Osteocyte (in vitro differentiated cells): ENCODE data around the gene DOK6. TPM values are rescaled to one million over a fixed set of nuclear protein-coding genes. Genes with fewer than 3 reads are reported as not detected.

ENCODE experiments used
- DNase-seq: peaks from one replicate; pipeline ENCODE4 v3.0.0; 2021; ENCODE audit warnings: mixed read lengths; ENCODE audit not compliant: unreplicated experiment; ENCODE audit errors: extremely low spot score
- H3K27ac Mint-ChIP-seq: one replicate; pipeline ENCODE4 v1.8.0; 2021; ENCODE audit warnings: mild to moderate bottlenecking, mixed read lengths; ENCODE audit not compliant: unreplicated experiment
- H3K27me3 Mint-ChIP-seq: one replicate; pipeline ENCODE4 v1.8.0; 2021; ENCODE audit warnings: mixed read lengths; ENCODE audit not compliant: unreplicated experiment
- H3K36me3 Mint-ChIP-seq: one replicate; pipeline ENCODE4 v1.8.0; 2021; ENCODE audit warnings: mixed read lengths; ENCODE audit not compliant: unreplicated experiment
- H3K4me1 Mint-ChIP-seq: one replicate; pipeline ENCODE4 v1.8.0; 2021; ENCODE audit warnings: mixed read lengths; ENCODE audit not compliant: unreplicated experiment
- H3K4me3 Mint-ChIP-seq: one replicate; pipeline ENCODE4 v1.8.0; 2021; ENCODE audit warnings: mild to moderate bottlenecking, moderate library complexity, mixed read lengths; ENCODE audit not compliant: unreplicated experiment
- H3K9me3 Mint-ChIP-seq: one replicate; pipeline ENCODE4 v1.8.0; 2021; ENCODE audit warnings: mixed read lengths; ENCODE audit not compliant: unreplicated experiment
- CTCF ChIP-seq: fragments of 200-600 bp; sonication (generic); IDR thresholded peaks from 2 replicates; pipeline ENCODE4 v1.5.0; 2021; ENCODE audit warnings: antibody characterized with exemption, mild to moderate bottlenecking, moderate library complexity
- total RNA-seq: library from RNA; stranded (reverse); gene quantifications from 2 replicates; pipeline ENCODE4 v1.2.1, GENCODE V29; 2021

Gene DOK6
- total RNA-seq, 1 donor from 2014 or later: 4.6 TPM

- no peak overlapping the region for H3K4me3 Mint-ChIP-seq
- peaks cover 5% of the 10 kb centered on the region for H3K27me3 Mint-ChIP-seq
- no peak for DNase-seq
- no peak overlapping the region for H3K27ac Mint-ChIP-seq
- peaks cover 5% of the 10 kb centered on the region for H3K4me1 Mint-ChIP-seq
- H3K36me3 Mint-ChIP-seq: no peaks in the 10 kb centered on the region
- TF ChIP-seq CTCF: no peak
- no peaks in the 10 kb centered on the region for H3K9me3 Mint-ChIP-seq
These were observed 84.2 kb downstream of the DOK6 start for GRCh38 chr18:69484699-69485396.

GRCh38 chr18:69487488-69488394, 87.1 kb downstream of the DOK6 start:
- H3K27me3 Mint-ChIP-seq: no peaks in the 10 kb centered on the region
- no peak for TF ChIP-seq CTCF
- H3K27ac Mint-ChIP-seq: no peak overlapping the region
- H3K4me1 Mint-ChIP-seq: peaks cover 19% of the 10 kb centered on the region
- H3K9me3 Mint-ChIP-seq: no peaks in the 10 kb centered on the region
- no peak overlapping the region for H3K4me3 Mint-ChIP-seq
- DNase-seq: no peak
- H3K36me3 Mint-ChIP-seq: no peaks in the 10 kb centered on the region

- Mint-ChIP-seq H3K4me1 (peaks cover 19% of the 10 kb centered on the region), H3K36me3 (no peaks in the 10 kb centered on the region), H3K4me3 (no peak overlapping the region), H3K9me3 (no peaks in the 10 kb centered on the region), H3K27ac (peak overlapping the region; percentile 16), H3K27me3 (no peaks in the 10 kb centered on the region)
- DNase-seq: no peak
- TF ChIP-seq CTCF: peak; percentile 36
These were observed 89.4 kb downstream of the DOK6 start for GRCh38 chr18:69490072-69490471.

GRCh38 chr18:69490813-69491212, 90.1 kb downstream of the DOK6 start:
- no peaks in the 10 kb centered on the region for H3K36me3 Mint-ChIP-seq
- no peak overlapping the region for H3K4me3 Mint-ChIP-seq
- no peak for DNase-seq
- H3K9me3 Mint-ChIP-seq: no peaks in the 10 kb centered on the region
- no peaks in the 10 kb centered on the region for H3K27me3 Mint-ChIP-seq
- H3K4me1 Mint-ChIP-seq: peaks cover 19% of the 10 kb centered on the region
- no peak for TF ChIP-seq CTCF
- H3K27ac Mint-ChIP-seq: no peak overlapping the region

- no peak for DNase-seq
- H3K9me3 Mint-ChIP-seq: no peaks in the 10 kb centered on the region
- TF ChIP-seq CTCF: no peak
- no peak overlapping the region for H3K4me3 Mint-ChIP-seq
- H3K36me3 Mint-ChIP-seq: no peaks in the 10 kb centered on the region
- H3K27me3 Mint-ChIP-seq: no peaks in the 10 kb centered on the region
- H3K27ac Mint-ChIP-seq: no peak overlapping the region
- H3K4me1 Mint-ChIP-seq: peaks cover 19% of the 10 kb centered on the region
These were observed 90.9 kb downstream of the DOK6 start for GRCh38 chr18:69491576-69491975.
